ENCODE measurements around the gene SMARCC2.

The SMARCC2 gene

GRCh38 chr12:56126732-56127239 lies 62.5 kb downstream of the SMARCC2 start:
- Histone ChIP-seq H3K4me3 (replicated peaks; ENCODE audit: low read depth, low read length) (no peak overlapping the region), H3K27me3 (replicated peaks; ENCODE audit: control insufficient read depth, insufficient read depth, low read length) (no peaks in the 10 kb centered on the region), H3K36me3 (ENCODE audit: control insufficient read depth, insufficient read depth, low read length) (peaks cover 5% of the 10 kb centered on the region)
- no peak for DNase-seq (ENCODE audit: extremely low read depth, insufficient read length)
- no peak for TF ChIP-seq CTCF (IDR thresholded peaks at IDR 0.05; ENCODE audit: insufficient read depth, low read length, poor library complexity, severe bottlenecking)

- no peak for DNase-seq (ENCODE audit: extremely low read depth, insufficient read length)
- Histone ChIP-seq H3K4me3 (replicated peaks; ENCODE audit: low read depth, low read length) (no peak overlapping the region), H3K36me3 (ENCODE audit: control insufficient read depth, insufficient read depth, low read length) (peaks cover 6% of the 10 kb centered on the region), H3K27me3 (replicated peaks; ENCODE audit: control insufficient read depth, insufficient read depth, low read length) (no peaks in the 10 kb centered on the region)
- no peak for TF ChIP-seq CTCF (IDR thresholded peaks at IDR 0.05; ENCODE audit: insufficient read depth, low read length, poor library complexity, severe bottlenecking)
Observed at GRCh38 chr12:56124133-56124532, 65.2 kb downstream of the SMARCC2 start.

- Histone ChIP-seq H3K27me3 (replicated peaks; ENCODE audit: control insufficient read depth, insufficient read depth, low read length) (no peaks in the 10 kb centered on the region), H3K36me3 (ENCODE audit: control insufficient read depth, insufficient read depth, low read length) (peaks cover 6% of the 10 kb centered on the region), H3K4me3 (replicated peaks; ENCODE audit: low read depth, low read length) (no peak overlapping the region)
- TF ChIP-seq CTCF (IDR thresholded peaks at IDR 0.05; ENCODE audit: insufficient read depth, low read length, poor library complexity, severe bottlenecking) = no peak
- no peak for DNase-seq (ENCODE audit: extremely low read depth, insufficient read length)
Observed at GRCh38 chr12:56122637-56123036, 66.6 kb downstream of the SMARCC2 start.

- Histone ChIP-seq H3K27me3 (replicated peaks; ENCODE audit: control insufficient read depth, insufficient read depth, low read length) (no peaks in the 10 kb centered on the region), H3K4me3 (replicated peaks; ENCODE audit: low read depth, low read length) (no peak overlapping the region), H3K36me3 (ENCODE audit: control insufficient read depth, insufficient read depth, low read length) (peaks cover 6% of the 10 kb centered on the region)
- no peak for DNase-seq (ENCODE audit: extremely low read depth, insufficient read length)
- no peak for TF ChIP-seq CTCF (IDR thresholded peaks at IDR 0.05; ENCODE audit: insufficient read depth, low read length, poor library complexity, severe bottlenecking)
Observed at GRCh38 chr12:56121204-56121870, 67.9 kb downstream of the SMARCC2 start.

GRCh38 chr12:56120158-56120846 lies 69.0 kb downstream of the SMARCC2 start:
- Histone ChIP-seq H3K4me3 (replicated peaks; ENCODE audit: low read depth, low read length) (no peak overlapping the region), H3K36me3 (ENCODE audit: control insufficient read depth, insufficient read depth, low read length) (peaks cover 6% of the 10 kb centered on the region), H3K27me3 (replicated peaks; ENCODE audit: control insufficient read depth, insufficient read depth, low read length) (no peaks in the 10 kb centered on the region)
- no peak for DNase-seq (ENCODE audit: extremely low read depth, insufficient read length)
- no peak for TF ChIP-seq CTCF (IDR thresholded peaks at IDR 0.05; ENCODE audit: insufficient read depth, low read length, poor library complexity, severe bottlenecking)

All from GM06990 (cell line).